ENCODE measurements around the gene OR2H2. TPM values are rescaled to one million over a fixed set of nuclear protein-coding genes. Genes with fewer than 3 reads are reported as not detected.

The OR2H2 gene
- total and polyA plus RNA-seq, 2 donors (not counting 1 experiment from before 2014, with no cell fraction given): not detected

DNA sequence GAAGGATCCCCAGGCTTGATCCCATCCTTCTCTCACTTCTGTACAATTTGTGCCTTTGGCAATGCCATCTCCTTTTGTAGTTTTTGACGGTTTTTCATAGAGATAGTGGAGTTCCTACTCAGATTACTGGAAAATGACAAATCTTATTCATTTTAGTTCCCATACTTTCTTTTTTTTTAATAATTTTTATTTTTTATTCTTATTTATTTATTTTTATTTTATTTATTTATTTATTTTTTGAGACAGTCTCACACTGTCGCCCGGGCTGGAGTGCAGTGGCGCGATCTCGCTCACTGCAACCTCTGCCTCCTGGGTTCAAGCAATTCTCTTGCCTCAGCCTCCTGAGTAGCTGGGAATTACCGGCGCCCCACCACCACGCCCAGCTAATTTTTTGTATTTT, 52.3 kb downstream of the OR2H2 start:
- no peaks in the 10 kb centered on the region for H3K27me3 Mint-ChIP-seq
- Histone ChIP-seq H3K36me3 (replicated peaks in 1 of 2; ENCODE audit: control extremely low read depth in 1 of 2, control insufficient read depth in 1 of 2, extremely low read depth in 1 of 2, insufficient read depth in 2 of 2, low read length in 1 of 2) (no peaks in the 10 kb centered on the region), H3K79me2 (ENCODE audit: control insufficient read depth, insufficient read depth, low read length) (peaks cover 9% of the 10 kb centered on the region), H3K4me3 (ENCODE audit: control extremely low read depth in 1 of 5, extremely low read depth in 1 of 5, insufficient read depth in 1 of 5, low read depth in 2 of 5, low read length in 4 of 5) (no peak overlapping the region), H4K20me1 (ENCODE audit: control insufficient read depth, insufficient read depth, low read length, poor library complexity, severe bottlenecking) (no peaks in the 10 kb centered on the region), H3K4me1 (ENCODE audit: control insufficient read depth in 2 of 2, insufficient read depth in 2 of 2, low read length in 2 of 2) (peaks cover 15 to 32% of the 10 kb centered on the region in 2 donors), H3K9me3 (ENCODE audit: control extremely low read depth in 1 of 3, control insufficient read depth in 2 of 3, insufficient read depth in 1 of 3, low read length in 2 of 3) (no peaks in the 10 kb centered on the region), H3K9ac (ENCODE audit: low read length) (no peak overlapping the region), H2AFZ (ENCODE audit: insufficient read depth, low read depth, low read length, poor library complexity, severe bottlenecking) (no peak overlapping the region), H3K4me2 (replicated peaks; ENCODE audit: low read depth, low read length, poor library complexity, severe bottlenecking) (no peak overlapping the region), H3K27ac (ENCODE audit: low read length in 2 of 2) (no peak overlapping the region), H3K27me3 (replicated peaks in 1 of 4; ENCODE audit: control extremely low read depth in 1 of 4, control insufficient read depth in 3 of 4, insufficient read depth in 4 of 4, low read length in 3 of 4) (no peaks in the 10 kb centered on the region)
- no peaks in the 10 kb centered on the region for H3K9me3 Mint-ChIP-seq (ENCODE audit: insufficient read depth)
- H3K27ac Mint-ChIP-seq: no peak overlapping the region
- no peak overlapping the region for H3K4me3 Mint-ChIP-seq
- peaks cover 38% of the 10 kb centered on the region for H3K4me1 Mint-ChIP-seq
- 95% methylated on average over 4 of the region's 9 CpGs for WGBS (ENCODE audit: insufficient coverage)
- CTCF ChIA-PET: interaction anchor here (1.6 to 8.8 kb wide), 2 partner anchors 10 to 15 kb away, joined by 4 to 137 read pairs; no protein-coding TSS in a partner anchor
- TF ChIP-seq EZH2 (IDR thresholded peaks at IDR 0.05; ENCODE audit: borderline replicate concordance, insufficient read depth, low read depth, low read length, poor library complexity, severe bottlenecking) (no peak), CTCF (IDR thresholded peaks at IDR 0.05) (no peak)
- POLR2A ChIA-PET: interaction anchor here (1.3 kb wide), 1 partner anchor 16 kb away, joined by 3 read pairs; no protein-coding TSS in a partner anchor
- DNase-seq (no peak), ATAC-seq (ENCODE audit: low read depth) (no peak)
- intact Hi-C loops (cut with micrococcal nuclease): no loop called here

Small RNA genes lying within 50 kb of the gene (small RNA-seq; reads per million reads assigned to genes)
- gene SNORD32B (ENCODE audit: insufficient read length, low read depth, low replicate concordance): not detected
- gene SUMO2P1 (ENCODE audit: insufficient read length, low read depth, low replicate concordance): not detected
- gene TMEM183AP1 (ENCODE audit: insufficient read length, low read depth, low replicate concordance): not detected

Other genes starting within 250 kb of the OR2H2 start
- gene OR5V1, start 216.3 kb upstream of the OR2H2 start, total RNA-seq: not detected in 2 replicates
- not detected in 2 replicates for gene OR5V1, start 216.3 kb upstream of the OR2H2 start, polyA plus RNA-seq
- not detected in 2 replicates for gene OR12D3, start 209.8 kb upstream of the OR2H2 start, total RNA-seq
- not detected in 2 replicates for gene OR12D3, start 209.8 kb upstream of the OR2H2 start, polyA plus RNA-seq
- gene OR12D2, start 189.5 kb upstream of the OR2H2 start, total RNA-seq: not detected in 2 replicates
- gene OR12D2, start 189.5 kb upstream of the OR2H2 start, polyA plus RNA-seq: not detected in 2 replicates
- not detected in 2 replicates for gene OR12D1, start 170.2 kb upstream of the OR2H2 start, total RNA-seq
- not detected in 2 replicates for gene OR12D1, start 170.2 kb upstream of the OR2H2 start, polyA plus RNA-seq
- not detected in 2 replicates for gene OR10C1, start 145.8 kb upstream of the OR2H2 start, total RNA-seq
- gene OR10C1, start 145.8 kb upstream of the OR2H2 start, polyA plus RNA-seq: not detected in 2 replicates
- gene OR11A1, start 128.1 kb upstream of the OR2H2 start, total RNA-seq: not detected in 2 replicates
- gene OR11A1, start 128.1 kb upstream of the OR2H2 start, polyA plus RNA-seq: not detected in 2 replicates
- not detected in 2 replicates for gene OR2H1, start 128.0 kb upstream of the OR2H2 start, total RNA-seq
- gene OR2H1, start 128.0 kb upstream of the OR2H2 start, polyA plus RNA-seq: not detected in 2 replicates
- gene MAS1L, start 97.2 kb upstream of the OR2H2 start, total RNA-seq: not detected in 2 replicates
- gene MAS1L, start 97.2 kb upstream of the OR2H2 start, polyA plus RNA-seq: not detected in 2 replicates
- gene UBD, start 25.4 kb upstream of the OR2H2 start, total RNA-seq: not detected in 2 replicates
- gene UBD, start 25.4 kb upstream of the OR2H2 start, polyA plus RNA-seq: not detected in 2 replicates
- 188 and 198 TPM in 2 replicates for gene GABBR1, start 48.1 kb downstream of the OR2H2 start, total RNA-seq
- 241 and 246 TPM in 2 replicates for gene GABBR1, start 48.1 kb downstream of the OR2H2 start, polyA plus RNA-seq
- not detected in 2 replicates for gene MOG, start 72.0 kb downstream of the OR2H2 start, total RNA-seq
- not detected in 2 replicates for gene MOG, start 72.0 kb downstream of the OR2H2 start, polyA plus RNA-seq
- 5.0 and 5.1 TPM in 2 replicates for gene ZFP57, start 96.0 kb downstream of the OR2H2 start, total RNA-seq
- 0.39 and 2.3 TPM in 2 replicates for gene ZFP57, start 96.0 kb downstream of the OR2H2 start, polyA plus RNA-seq
- 895 and 911 TPM in 2 replicates for gene HLA-F, start 138.3 kb downstream of the OR2H2 start, total RNA-seq
- gene HLA-F, start 138.3 kb downstream of the OR2H2 start, polyA plus RNA-seq: 979 and 1,409 TPM in 2 replicates
- gene HLA-G, start 242.7 kb downstream of the OR2H2 start, total RNA-seq: 6.4 and 8.8 TPM in 2 replicates
- 1.2 and 3.2 TPM in 2 replicates for gene HLA-G, start 242.7 kb downstream of the OR2H2 start, polyA plus RNA-seq

Measured in B cell (primary cell).